GM12878 (cell line): Measurements from ENCODE around the gene RFK. TPM values are rescaled to one million over a fixed set of nuclear protein-coding genes. Genes with fewer than 3 reads are reported as not detected.

ENCODE experiments used
- ATAC-seq: fragments of 200-7000 bp; cut with Tn5 transposase; 3 replicates; pipeline ENCODE4 v1.9.1; 2020; ENCODE audit warnings: mild to moderate bottlenecking, moderate library complexity
- BruUV-seq: library from RNA; stranded (reverse); fragments of 400-500 nt; replicated peaks from 2 replicates; lab custom pipeline; 2021; lab: Mats Ljungman, UMichigan
- CTCF ChIA-PET: fragments of 300-600 bp; sonication (Branson Sonifier 250); formaldehyde crosslinking; extraction: SDS; loops from one replicate; lab custom pipeline; 2021; ENCODE audit warnings: inconsistent platforms; lab: Yijun Ruan, JAX
- POLR2A ChIA-PET: fragments of 350-600 bp; formaldehyde crosslinking; extraction: SDS; loops from one replicate; lab custom pipeline; 2021; ENCODE audit warnings: inconsistent platforms; lab: Charles Lee
- RAD21 ChIA-PET: fragments of 300-600 bp; sonication (Branson Sonifier 250); formaldehyde crosslinking; loops from one replicate; lab custom pipeline; 2023; ENCODE audit warnings: antibody characterized with exemption; ENCODE audit not compliant: unreplicated experiment; lab: Charles Lee
- SMC1A ChIA-PET: fragments of 300-600 bp; sonication (Branson Sonifier 250); formaldehyde crosslinking; loops from one replicate; lab custom pipeline; 2023; ENCODE audit not compliant: unreplicated experiment, uncharacterized antibody; lab: Charles Lee
- DNase-seq: peaks from one replicate; pipeline ENCODE4 v3.0.0-alpha.2; 2011; ENCODE audit warnings: low read depth, low spot score
- FAIRE-seq: peaks from 3 replicates; lab custom pipeline; 2011; peaks lifted over from hg19 to GRCh38; lab: Jason Lieb, UNC
- H2AFZ ChIP-seq: 2 replicates; pipeline ENCODE4 v1.6.0; 2011; ENCODE audit warnings: low read depth, low read length, control low read depth; ENCODE audit not compliant: control insufficient read depth
- H3K27ac ChIP-seq: 2 replicates; pipeline ENCODE4 v1.5.1; 2011; ENCODE audit warnings: control low read depth; ENCODE audit not compliant: control insufficient read depth, insufficient read depth
- H3K27me3 ChIP-seq, 2 experiments: replicated peaks in 1 of 2; 2 replicates each; pipeline versions ENCODE4 v1.6.0 to v1.6.1; 2011; ENCODE audit warnings: low read length in 1 of 2; ENCODE audit not compliant: control insufficient read depth in 2 of 2, insufficient read depth in 2 of 2
- H3K36me3 ChIP-seq, 2 experiments: 2 replicates each; pipeline ENCODE4 v1.5.1; 2011; ENCODE audit warnings: low read length in 1 of 2; ENCODE audit not compliant: control insufficient read depth in 2 of 2, insufficient read depth in 2 of 2
- H3K4me1 ChIP-seq: 2 replicates; pipeline ENCODE4 v1.6.1; 2011; ENCODE audit warnings: mild to moderate bottlenecking, low read length, moderate library complexity, mixed read lengths; ENCODE audit not compliant: control insufficient read depth, insufficient read depth
- H3K4me2 ChIP-seq: 2 replicates; pipeline ENCODE4 v1.6.0; 2011; ENCODE audit warnings: control low read depth; ENCODE audit not compliant: control insufficient read depth, insufficient read depth
- H3K4me3 ChIP-seq: fragments of 200-600 bp; sonication (generic); 2 replicates; pipeline ENCODE4 v1.5.1; 2016
- H3K79me2 ChIP-seq: 2 replicates; pipeline ENCODE4 v1.6.0; 2011; ENCODE audit warnings: low read length; ENCODE audit not compliant: control insufficient read depth, insufficient read depth
- H3K9ac ChIP-seq: 2 replicates; pipeline ENCODE4 v1.8.0; 2011; ENCODE audit warnings: low read length, control low read depth, mixed read lengths; ENCODE audit not compliant: control insufficient read depth, insufficient read depth
- H3K9me3 ChIP-seq: replicated peaks from 3 replicates; pipeline ENCODE4 v1.5.1; 2011; ENCODE audit warnings: mild to moderate bottlenecking, low read length; ENCODE audit not compliant: control insufficient read depth, insufficient read depth
- H4K20me1 ChIP-seq: 2 replicates; pipeline ENCODE4 v1.6.0; 2011; ENCODE audit not compliant: control insufficient read depth, insufficient read depth
- CEBPZ ChIP-seq: fragments of 150-350 bp; IDR thresholded peaks from 2 replicates; pipeline ENCODE4 v1.6.1; 2016; ENCODE audit warnings: low read depth, low read length
- DPF2 ChIP-seq: fragments of 450-650 bp; IDR thresholded peaks from 2 replicates; pipeline ENCODE4 v1.6.1; 2017; ENCODE audit warnings: mild to moderate bottlenecking
- E2F8 ChIP-seq: fragments of 450-650 bp; IDR thresholded peaks from 2 replicates; pipeline ENCODE4 v1.6.1; 2018; ENCODE audit warnings: mild to moderate bottlenecking, low read depth, moderate library complexity; ENCODE audit not compliant: partially characterized antibody
- ESRRA ChIP-seq: IDR thresholded peaks from 2 replicates; pipeline ENCODE4 v1.6.1; 2012; ENCODE audit warnings: mild to moderate bottlenecking, low read length, improper control_type of control experiment
- JUND ChIP-seq: IDR thresholded peaks from 2 replicates; pipeline ENCODE4 v1.6.1; 2012; ENCODE audit warnings: low read depth, mild to moderate bottlenecking, low read length, improper control_type of control experiment, moderate library complexity
- PAX5 ChIP-seq: IDR thresholded peaks from 2 replicates; pipeline ENCODE4 v1.6.1; 2011; ENCODE audit warnings: low read depth, low read length, borderline replicate concordance
- SPI1 ChIP-seq: IDR thresholded peaks from 2 replicates; pipeline ENCODE4 v1.6.1; 2011; ENCODE audit warnings: low read depth, mild to moderate bottlenecking, low read length, moderate library complexity, borderline replicate concordance; ENCODE audit not compliant: insufficient read depth
- SRF ChIP-seq, 2 experiments: IDR thresholded peaks; 2 replicates each; pipeline ENCODE4 v1.6.1; 2011; ENCODE audit warnings: low read depth in 2 of 2, low read length in 2 of 2, mild to moderate bottlenecking in 1 of 2, moderate library complexity in 1 of 2
- ZNF622 ChIP-seq: fragments of 450-650 bp; IDR thresholded peaks from 2 replicates; pipeline ENCODE4 v1.6.1; 2017; ENCODE audit warnings: mild to moderate bottlenecking, inconsistent platforms
- in situ Hi-C: fragments of 300-500 bp; cut with MboI; formaldehyde crosslinking; loops from 9 replicates; pipeline ENCODE4 v1.14.3; 2018; ENCODE audit warnings: mixed read lengths
- intact Hi-C: fragments of 100-400 bp; cut with micrococcal nuclease; formaldehyde crosslinking; loops from one replicate; pipeline ENCODE4 v1.14.2; 2022; ENCODE audit not compliant: unreplicated experiment
- polyA plus RNA-seq, 11 experiments: library from polyadenylated mRNA; depleted of rRNA in 4 of 11; unstranded in 6 of 11; stranded (reverse) in 5 of 11; fragments of >200 nt; fragmentation: Nextera tagmentation in 4 of 11; fragmentation: Illumina TruSeq in 1 of 11; extraction: Ambion mirVana in 4 of 11; extraction: Trizol in 1 of 11; gene quantifications; 1 replicate in 1 of 11; 2 replicates in 10 of 11; pipeline versions ENCODE4 v1.2.1 to v1.2.3, GENCODE V29; 2011 to 2016; ENCODE audit warnings: inconsistent platforms in 2 of 11, missing spikeins in 2 of 11, low read depth in 1 of 11
- total RNA-seq, 4 experiments: library from RNA; depleted of rRNA in 3 of 4; stranded (reverse); fragments of >200 nt in 3 of 4; fragmentation: Illumina TruSeq in 1 of 4; extraction: Trizol in 1 of 4; gene quantifications; 2 replicates each; pipeline versions ENCODE4 v1.2.1 to v1.2.3, GENCODE V29; 2013 to 2021

Gene RFK
- total and polyA plus RNA-seq, 10 of the 15 experiments (the other 5 are each of a cell fraction or from before 2014, with no cell fraction given) = 4.4 to 18.6 (median 11.6) TPM

- intact Hi-C loops (no loop called here), in situ Hi-C loops (no loop called here)
- Histone ChIP-seq H3K4me3 (no peak overlapping the region), H4K20me1 (no peaks in the 10 kb centered on the region), H3K4me2 (no peak overlapping the region), H3K36me3 (no peaks in the 10 kb centered on the region), H3K9me3 (no peaks in the 10 kb centered on the region), H3K27me3 (no peaks in the 10 kb centered on the region), H2AFZ (no peak overlapping the region), H3K9ac (no peak overlapping the region), H3K4me1 (peaks cover 6% of the 10 kb centered on the region), H3K27ac (no peak overlapping the region), H3K79me2 (no peaks in the 10 kb centered on the region)
- SMC1A ChIA-PET = interaction anchor here (1.2 to 1.3 kb wide), 2 partner anchors 8 to 16 kb away, joined by 3 to 4 read pairs; no protein-coding TSS in a partner anchor
- POLR2A ChIA-PET = no interaction called here
- no peak for TF ChIP-seq E2F8
- TF ChIP-seq DPF2 = no peak
- TF ChIP-seq CEBPZ = no peak
- no peak for TF ChIP-seq ZNF622
- no peak for TF ChIP-seq SPI1
- TF ChIP-seq ESRRA = no peak
- no peak for TF ChIP-seq PAX5
- no peak for TF ChIP-seq SRF (IDR thresholded peaks at IDR 0.05; ENCODE audit: low read depth in 2 of 2, low read length in 2 of 2)
- no peak for TF ChIP-seq JUND
- CTCF ChIA-PET = interaction anchor here (0.9 kb wide), 1 partner anchor 42 kb away, joined by 3 read pairs; no protein-coding TSS in a partner anchor
- FAIRE-seq (no peak), DNase-seq (no peak), ATAC-seq (no peak)
- RAD21 ChIA-PET = no interaction called here
- no TSS peak for BruUV-seq
These were observed 16.4 kb downstream of the RFK start for GRCh38 chr9:76377791-76378190.
